ENCODE measurements around the gene MMD2.

The MMD2 gene

GRCh38 chr7:4882169-4883032, 76.6 kb downstream of the MMD2 start:
- H3K36me3 Mint-ChIP-seq (ENCODE audit: insufficient read depth), result no peaks in the 10 kb centered on the region
- no peak for DNase-seq
- H3K4me3 Mint-ChIP-seq, result peak overlapping the region; percentile 48 to 63
- H3K27ac Mint-ChIP-seq, result no peak overlapping the region
- H3K4me1 Mint-ChIP-seq (ENCODE audit: low read depth in 2 of 2), result peaks cover 0 to 9% of the 10 kb centered on the region in 2 donors
- peaks cover 28 to 62% of the 10 kb centered on the region in 2 donors for H3K27me3 Mint-ChIP-seq
- ATAC-seq (replicated peaks), result no peak
- H3K9me3 Mint-ChIP-seq, result no peaks in the 10 kb centered on the region

DNA sequence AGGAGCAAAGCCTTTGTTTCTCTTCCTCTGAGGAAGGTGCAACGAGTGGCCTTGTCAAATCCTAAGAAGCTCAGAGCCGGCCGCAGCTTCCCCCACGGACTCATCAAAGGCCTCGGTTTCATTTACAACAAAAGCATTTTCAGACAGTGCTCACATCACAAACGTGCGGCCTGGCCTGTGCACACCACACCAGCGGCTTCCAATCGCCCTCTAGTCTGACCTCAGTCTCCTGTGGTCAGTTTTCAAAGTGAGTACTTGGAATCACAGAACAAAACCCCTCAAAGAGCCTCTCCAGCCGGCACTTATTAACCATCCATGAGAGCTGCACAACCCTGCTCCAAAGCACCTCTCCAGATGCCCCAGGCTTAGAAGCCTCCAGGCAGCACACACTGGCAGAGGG, 78.8 kb downstream of the MMD2 start:
- Mint-ChIP-seq H3K4me1 (ENCODE audit: low read depth in 2 of 2) (peaks cover 0 to 9% of the 10 kb centered on the region in 2 donors), H3K27ac (no peak overlapping the region), H3K27me3 (peaks cover 18 to 55% of the 10 kb centered on the region in 2 donors), H3K4me3 (no peak overlapping the region), H3K36me3 (ENCODE audit: insufficient read depth) (no peaks in the 10 kb centered on the region), H3K9me3 (no peaks in the 10 kb centered on the region)
- no peak for ATAC-seq (replicated peaks)
- no peak for DNase-seq

GRCh38 chr7:4879396-4880081, 79.4 kb downstream of the MMD2 start:
- H3K27ac Mint-ChIP-seq, result no peak overlapping the region
- ATAC-seq (replicated peaks), result no peak
- no peaks in the 10 kb centered on the region for H3K9me3 Mint-ChIP-seq
- DNase-seq, result no peak
- H3K4me3 Mint-ChIP-seq, result no peak overlapping the region
- peaks cover 15 to 52% of the 10 kb centered on the region in 2 donors for H3K27me3 Mint-ChIP-seq
- no peaks in the 10 kb centered on the region for H3K36me3 Mint-ChIP-seq (ENCODE audit: insufficient read depth)
- H3K4me1 Mint-ChIP-seq (ENCODE audit: low read depth in 2 of 2), result peaks cover 0 to 9% of the 10 kb centered on the region in 2 donors

- Mint-ChIP-seq H3K9me3 (no peaks in the 10 kb centered on the region), H3K27me3 (peaks cover 15 to 56% of the 10 kb centered on the region in 2 donors), H3K4me3 (no peak overlapping the region), H3K4me1 (ENCODE audit: low read depth in 2 of 2) (peaks cover 0 to 8% of the 10 kb centered on the region in 2 donors), H3K36me3 (ENCODE audit: insufficient read depth) (no peaks in the 10 kb centered on the region), H3K27ac (no peak overlapping the region)
- no peak for DNase-seq
- no peak for ATAC-seq (replicated peaks)
Observed at GRCh38 chr7:4878336-4879335, 80.4 kb downstream of the MMD2 start.

GRCh38 chr7:4876586-4876985, 82.4 kb downstream of the MMD2 start:
- H3K9me3 Mint-ChIP-seq, result no peaks in the 10 kb centered on the region
- ATAC-seq (replicated peaks) (no peak), DNase-seq (no peak)
- no peak overlapping the region for H3K27ac Mint-ChIP-seq
- H3K4me1 Mint-ChIP-seq (ENCODE audit: low read depth in 2 of 2), result peaks cover 1 to 5% of the 10 kb centered on the region in 2 donors
- H3K4me3 Mint-ChIP-seq, result no peak overlapping the region
- no peaks in the 10 kb centered on the region for H3K36me3 Mint-ChIP-seq (ENCODE audit: insufficient read depth)
- peaks cover 13 to 65% of the 10 kb centered on the region in 2 donors for H3K27me3 Mint-ChIP-seq

- no peaks in the 10 kb centered on the region for H3K9me3 Mint-ChIP-seq
- H3K27ac Mint-ChIP-seq, result no peak overlapping the region
- H3K36me3 Mint-ChIP-seq (ENCODE audit: insufficient read depth), result no peaks in the 10 kb centered on the region
- H3K4me1 Mint-ChIP-seq (ENCODE audit: low read depth in 2 of 2), result peaks cover 7 to 9% of the 10 kb centered on the region in 2 donors
- no peak for DNase-seq
- no peak overlapping the region for H3K4me3 Mint-ChIP-seq
- H3K27me3 Mint-ChIP-seq, result peaks cover 18 to 72% of the 10 kb centered on the region in 2 donors
- no peak for ATAC-seq (replicated peaks)
Observed at GRCh38 chr7:4875391-4875790, 83.6 kb downstream of the MMD2 start.

- peaks cover 31 to 65% of the 10 kb centered on the region in 2 donors for H3K27me3 Mint-ChIP-seq
Observed at GRCh38 chr7:4873071-4873944, 85.7 kb downstream of the MMD2 start.

DNA sequence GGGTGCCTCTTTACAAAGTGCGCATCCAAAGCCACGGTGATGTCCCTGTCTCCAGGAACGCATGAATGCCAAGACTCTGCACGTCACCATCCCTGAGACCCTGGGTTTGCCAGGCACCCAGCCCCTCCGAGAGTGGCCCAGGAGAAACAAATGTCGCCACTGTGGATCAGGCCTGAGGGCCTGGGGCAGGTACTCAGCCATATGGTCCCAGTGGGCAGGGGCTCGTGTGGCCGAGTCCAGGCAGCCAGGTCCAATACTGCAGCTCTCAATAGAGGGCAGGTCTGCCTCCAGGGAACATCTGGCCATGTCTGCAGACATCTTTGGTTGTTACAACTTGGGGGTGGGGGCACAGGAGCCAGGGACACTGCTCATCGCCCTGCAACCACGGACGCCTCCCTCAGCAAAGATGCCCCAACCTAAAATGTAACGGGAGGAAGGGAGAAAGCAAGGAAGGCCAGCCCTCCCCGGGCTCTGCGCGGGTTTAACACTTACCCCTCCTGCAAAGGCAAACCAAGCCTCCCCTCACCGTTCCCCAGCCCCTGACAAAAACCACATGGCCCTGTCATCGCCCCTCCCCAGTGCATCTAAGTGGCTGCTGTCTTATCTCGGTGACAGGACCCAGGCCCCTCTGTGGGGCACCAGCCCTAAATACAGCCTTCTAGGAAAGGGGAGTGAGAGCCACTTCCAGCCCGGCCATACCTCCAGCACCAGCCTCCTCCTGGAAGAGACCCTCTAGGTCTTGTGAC, 86.9 kb downstream of the MMD2 start:
- peaks cover 32 to 54% of the 10 kb centered on the region in 2 donors for H3K27me3 Mint-ChIP-seq
- no peaks in the 10 kb centered on the region for H3K9me3 Mint-ChIP-seq
- ATAC-seq (replicated peaks) (no peak), DNase-seq (no peak)
- no peaks in the 10 kb centered on the region for H3K36me3 Mint-ChIP-seq (ENCODE audit: insufficient read depth)
- peaks cover 7 to 9% of the 10 kb centered on the region in 2 donors for H3K4me1 Mint-ChIP-seq (ENCODE audit: low read depth in 2 of 2)
- no peak overlapping the region for H3K27ac Mint-ChIP-seq
- no peak overlapping the region for H3K4me3 Mint-ChIP-seq

More at GRCh38 chr7:4873071-4873944, 85.7 kb downstream of the MMD2 start:
- no peaks in the 10 kb centered on the region for H3K9me3 Mint-ChIP-seq
- no peak for DNase-seq
- no peak overlapping the region for H3K4me3 Mint-ChIP-seq
- no peak overlapping the region for H3K27ac Mint-ChIP-seq
- peaks cover 7 to 9% of the 10 kb centered on the region in 2 donors for H3K4me1 Mint-ChIP-seq (ENCODE audit: low read depth in 2 of 2)
- ATAC-seq (replicated peaks), result no peak
- no peaks in the 10 kb centered on the region for H3K36me3 Mint-ChIP-seq (ENCODE audit: insufficient read depth)

DNA sequence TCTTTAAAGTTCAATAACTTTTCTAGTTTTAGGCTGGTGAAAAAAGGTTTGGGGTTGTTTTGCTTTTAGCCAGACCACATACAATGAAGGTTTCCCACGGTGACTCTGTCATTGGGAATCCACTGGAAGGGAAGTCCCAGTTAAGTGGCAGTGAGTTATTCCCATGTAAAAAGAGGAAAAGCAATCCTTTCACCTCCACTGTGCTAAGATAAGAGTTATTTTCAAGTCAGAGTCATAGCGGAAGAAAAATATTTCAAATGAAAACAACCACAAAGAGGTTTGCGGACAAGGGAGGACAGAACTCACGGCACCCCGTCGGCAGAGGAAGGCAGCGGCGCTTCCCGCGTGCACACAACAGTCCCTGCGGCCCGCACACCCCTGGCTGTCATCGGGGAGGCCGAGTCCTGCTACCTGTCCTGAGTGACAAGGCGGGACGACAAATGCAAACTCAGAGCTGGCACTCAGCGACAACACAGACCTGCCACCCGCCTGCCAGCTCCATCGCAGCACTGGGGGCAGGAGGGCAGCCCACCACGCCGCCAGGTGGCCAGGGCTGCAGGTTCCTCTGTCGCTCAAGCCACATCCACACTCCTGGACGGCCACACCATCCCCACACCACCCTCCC, 87.8 kb downstream of the MMD2 start:
- no peak for DNase-seq
- Mint-ChIP-seq H3K4me1 (ENCODE audit: low read depth in 2 of 2) (peaks cover 7 to 9% of the 10 kb centered on the region in 2 donors), H3K9me3 (no peaks in the 10 kb centered on the region), H3K36me3 (ENCODE audit: insufficient read depth) (no peaks in the 10 kb centered on the region), H3K4me3 (no peak overlapping the region), H3K27me3 (peaks cover 32 to 48% of the 10 kb centered on the region in 2 donors), H3K27ac (no peak overlapping the region)
- no peak for ATAC-seq (replicated peaks)

- Mint-ChIP-seq H3K27ac (no peak overlapping the region), H3K4me1 (ENCODE audit: low read depth in 2 of 2) (peaks cover 7 to 9% of the 10 kb centered on the region in 2 donors), H3K27me3 (peaks cover 55 to 67% of the 10 kb centered on the region in 2 donors), H3K9me3 (no peaks in the 10 kb centered on the region), H3K4me3 (no peak overlapping the region), H3K36me3 (ENCODE audit: insufficient read depth) (no peaks in the 10 kb centered on the region)
- ATAC-seq (replicated peaks) (no peak), DNase-seq (no peak)
Observed at GRCh38 chr7:4868493-4868892, 90.5 kb downstream of the MMD2 start.

- DNase-seq, result no peak
- H3K27me3 Mint-ChIP-seq, result peaks cover 58 to 67% of the 10 kb centered on the region in 2 donors
- ATAC-seq (replicated peaks), result no peak
- peaks cover 4 to 7% of the 10 kb centered on the region in 2 donors for H3K4me1 Mint-ChIP-seq (ENCODE audit: low read depth in 2 of 2)
- H3K36me3 Mint-ChIP-seq (ENCODE audit: insufficient read depth), result no peaks in the 10 kb centered on the region
- H3K9me3 Mint-ChIP-seq, result no peaks in the 10 kb centered on the region
- no peak overlapping the region for H3K27ac Mint-ChIP-seq
- no peak overlapping the region for H3K4me3 Mint-ChIP-seq
Observed at GRCh38 chr7:4866528-4867496, 92.2 kb downstream of the MMD2 start.

Data from effector memory CD8-positive, alpha-beta T cell (primary cell).